A673 (cell line): ENCODE results near the gene PNLIPRP1. TPM values are rescaled to one million over a fixed set of nuclear protein-coding genes. Genes with fewer than 3 reads are reported as not detected.

Experiments
- BruUV-seq: library from RNA; stranded (reverse); fragments of 400-500 nt; replicated peaks from 2 replicates; lab custom pipeline; 2021; lab: Mats Ljungman, UMichigan
- CTCF ChIA-PET: fragments of 300-600 bp; sonication (Branson Sonifier 250); formaldehyde crosslinking; loops from one replicate; lab custom pipeline; 2022; ENCODE audit warnings: antibody characterized with exemption; lab: Charles Lee
- POLR2A ChIA-PET: fragments of 300-600 bp; sonication (Branson Sonifier 250); formaldehyde crosslinking; loops from one replicate; lab custom pipeline; 2022; ENCODE audit warnings: antibody characterized with exemption; ENCODE audit not compliant: low non-redundant PET; lab: Charles Lee
- DNase-seq: peaks from one replicate; pipeline ENCODE4 v3.0.0-alpha.2; 2015; ENCODE audit warnings: low spot score
- H3K27ac ChIP-seq: fragments of 200-600 bp; sonication (generic); 2 replicates; pipeline ENCODE4 v1.5.1; 2016; ENCODE audit warnings: mixed run types, low read depth, mild to moderate bottlenecking, mixed read lengths, antibody characterized with exemption, low read length; ENCODE audit not compliant: poor library complexity, severe bottlenecking
- H3K27me3 ChIP-seq: fragments of 200-600 bp; sonication (generic); replicated peaks from 2 replicates; pipeline ENCODE4 v1.6.1; 2017; ENCODE audit warnings: mixed run types, low read depth, mild to moderate bottlenecking, mixed read lengths, antibody characterized with exemption, low read length; ENCODE audit not compliant: insufficient read depth, poor library complexity
- H3K36me3 ChIP-seq: fragments of 200-600 bp; sonication (generic); 2 replicates; pipeline ENCODE4 v1.6.1; 2016; ENCODE audit warnings: mixed run types, mild to moderate bottlenecking, mixed read lengths, antibody characterized with exemption, low read length; ENCODE audit not compliant: insufficient read depth, poor library complexity, severe bottlenecking
- H3K4me1 ChIP-seq: fragments of 200-600 bp; sonication (generic); 2 replicates; pipeline ENCODE4 v1.6.1; 2017; ENCODE audit warnings: mixed run types, mild to moderate bottlenecking, mixed read lengths, antibody characterized with exemption, low read length; ENCODE audit not compliant: insufficient read depth, poor library complexity, severe bottlenecking
- H3K4me3 ChIP-seq: fragments of 200-600 bp; sonication (generic); 2 replicates; pipeline ENCODE4 v1.5.1; 2016; ENCODE audit warnings: low read depth, mixed run types, mild to moderate bottlenecking, mixed read lengths, low read length; ENCODE audit not compliant: poor library complexity, severe bottlenecking
- H3K9me3 ChIP-seq: fragments of 200-600 bp; sonication (generic); 2 replicates; pipeline ENCODE4 v1.6.1; 2016; ENCODE audit warnings: mixed run types, low read depth, mild to moderate bottlenecking, mixed read lengths, antibody characterized with exemption, low read length; ENCODE audit not compliant: poor library complexity, severe bottlenecking
- EZH2 ChIP-seq: fragments of 200-600 bp; sonication (generic); IDR thresholded peaks from 2 replicates; pipeline ENCODE4 v1.6.1; 2017; ENCODE audit warnings: borderline replicate concordance, low read depth, mild to moderate bottlenecking, mixed read lengths, antibody characterized with exemption, low read length; ENCODE audit not compliant: poor library complexity, severe bottlenecking
- intact Hi-C: fragments of 100-400 bp; cut with micrococcal nuclease; formaldehyde crosslinking; loops from one replicate; pipeline ENCODE4 v1.10.0; 2022; ENCODE audit not compliant: unreplicated experiment
- total RNA-seq: library from RNA; stranded (reverse); gene quantifications from 2 replicates; pipeline ENCODE4 v1.2.3, GENCODE V29; 2021
- TF ChIP-seq, protein P1 (sequence below): fragments of 300-800, 200-600 bp; sonication (generic); conservative IDR thresholded peaks from 2 replicates; pipeline ENCODE4 v1.5.1; 2017; ENCODE audit warnings: low read depth, mild to moderate bottlenecking, antibody characterized with exemption, low read length, moderate library complexity, mixed read lengths

Gene PNLIPRP1
- total RNA-seq, 1 experiment from 2014 or later, result not detected

DNA sequence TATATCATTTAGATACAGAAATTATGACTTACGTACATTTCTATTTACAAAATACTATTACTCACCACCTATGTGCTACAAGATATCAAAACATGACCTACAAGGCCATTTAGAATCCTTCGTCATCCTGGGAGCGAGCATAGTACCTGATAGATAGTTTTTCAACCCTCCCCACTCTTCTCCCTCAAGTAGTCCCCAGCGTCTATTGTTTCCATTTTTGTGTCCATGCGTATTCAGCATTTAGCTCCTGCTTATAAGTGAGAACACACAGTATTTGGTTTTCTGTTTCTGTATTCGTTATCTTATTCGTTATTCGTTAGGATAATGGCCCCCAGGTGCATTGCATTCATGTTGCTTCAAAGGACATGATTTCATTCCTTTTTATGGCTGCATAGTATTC lies 58.1 kb downstream of the PNLIPRP1 start:
- intact Hi-C loops, result no loop called here
- BruUV-seq, result no TSS peak
- CTCF ChIA-PET, result interaction anchor here (0.7 kb wide), 1 partner anchor 57 kb away, joined by 4 read pairs; no protein-coding TSS in a partner anchor
- DNase-seq, result no peak
- Histone ChIP-seq H3K4me3 (no peak overlapping the region), H3K27me3 (peaks cover 36% of the 10 kb centered on the region), H3K36me3 (no peaks in the 10 kb centered on the region), H3K9me3 (no peaks in the 10 kb centered on the region), H3K27ac (no peak overlapping the region), H3K4me1 (no peaks in the 10 kb centered on the region)
- POLR2A ChIA-PET, result no interaction called here
- TF ChIP-seq, protein P1, sequence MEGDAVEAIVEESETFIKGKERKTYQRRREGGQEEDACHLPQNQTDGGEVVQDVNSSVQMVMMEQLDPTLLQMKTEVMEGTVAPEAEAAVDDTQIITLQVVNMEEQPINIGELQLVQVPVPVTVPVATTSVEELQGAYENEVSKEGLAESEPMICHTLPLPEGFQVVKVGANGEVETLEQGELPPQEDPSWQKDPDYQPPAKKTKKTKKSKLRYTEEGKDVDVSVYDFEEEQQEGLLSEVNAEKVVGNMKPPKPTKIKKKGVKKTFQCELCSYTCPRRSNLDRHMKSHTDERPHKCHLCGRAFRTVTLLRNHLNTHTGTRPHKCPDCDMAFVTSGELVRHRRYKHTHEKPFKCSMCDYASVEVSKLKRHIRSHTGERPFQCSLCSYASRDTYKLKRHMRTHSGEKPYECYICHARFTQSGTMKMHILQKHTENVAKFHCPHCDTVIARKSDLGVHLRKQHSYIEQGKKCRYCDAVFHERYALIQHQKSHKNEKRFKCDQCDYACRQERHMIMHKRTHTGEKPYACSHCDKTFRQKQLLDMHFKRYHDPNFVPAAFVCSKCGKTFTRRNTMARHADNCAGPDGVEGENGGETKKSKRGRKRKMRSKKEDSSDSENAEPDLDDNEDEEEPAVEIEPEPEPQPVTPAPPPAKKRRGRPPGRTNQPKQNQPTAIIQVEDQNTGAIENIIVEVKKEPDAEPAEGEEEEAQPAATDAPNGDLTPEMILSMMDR, result no peak

DNA sequence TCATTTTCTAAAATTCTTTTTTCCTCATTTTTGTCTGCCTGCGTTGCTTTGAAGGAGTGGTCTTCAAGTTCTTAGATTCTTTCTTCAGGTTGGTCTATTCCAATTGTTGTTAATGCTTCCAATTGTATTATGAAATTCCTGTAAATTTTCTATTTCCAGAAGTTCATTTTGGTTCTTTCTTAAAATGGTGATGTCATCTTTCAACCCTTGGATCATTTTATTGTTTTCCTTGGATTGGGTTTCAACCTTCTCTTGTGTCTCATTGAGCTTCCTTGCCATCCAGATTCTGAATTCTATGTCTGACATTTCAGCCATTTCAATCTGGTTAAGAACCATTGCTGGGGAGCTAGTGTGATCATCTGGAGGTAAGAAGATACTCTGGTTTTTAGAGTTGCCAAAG lies 63.1 kb downstream of the PNLIPRP1 start:
- TF ChIP-seq, protein P1, result no peak
- TF ChIP-seq EZH2, result no peak
- no peak for DNase-seq
- no TSS peak for BruUV-seq
- Histone ChIP-seq H3K27ac (no peak overlapping the region), H3K27me3 (peaks cover 18% of the 10 kb centered on the region), H3K36me3 (no peaks in the 10 kb centered on the region), H3K4me1 (no peaks in the 10 kb centered on the region), H3K4me3 (no peak overlapping the region), H3K9me3 (no peaks in the 10 kb centered on the region)
- ChIA-PET CTCF (no interaction called here), POLR2A (no interaction called here)
- intact Hi-C loops, result no loop called here

DNA sequence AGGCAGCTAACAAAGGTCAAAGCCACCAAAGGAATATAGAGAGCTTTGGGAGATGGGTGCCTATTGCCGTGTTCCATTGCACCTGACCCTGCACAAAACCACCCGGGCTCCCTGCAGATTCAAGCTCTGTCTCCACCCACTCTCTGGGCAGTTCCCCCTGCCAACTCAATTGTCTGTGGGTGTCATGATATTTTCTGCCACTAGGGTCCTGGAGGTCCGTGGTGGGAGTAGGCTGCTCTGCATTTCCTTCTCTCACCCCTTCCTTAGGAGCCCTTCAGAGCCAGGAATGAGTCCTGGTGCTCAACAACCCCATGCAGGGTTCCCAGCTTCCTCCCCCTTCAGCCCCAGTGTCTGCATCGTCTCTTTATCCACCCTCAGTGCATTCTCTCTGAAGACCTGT lies 64.1 kb downstream of the PNLIPRP1 start:
- TF ChIP-seq EZH2, result no peak
- TF ChIP-seq, protein P1, result peak; percentile 50
- BruUV-seq, result no TSS peak
- Histone ChIP-seq H3K9me3 (no peaks in the 10 kb centered on the region), H3K4me3 (no peak overlapping the region), H3K36me3 (no peaks in the 10 kb centered on the region), H3K4me1 (no peaks in the 10 kb centered on the region), H3K27me3 (peaks cover 18% of the 10 kb centered on the region), H3K27ac (no peak overlapping the region)
- ChIA-PET POLR2A (no interaction called here), CTCF (no interaction called here)
- intact Hi-C loops, result no loop called here
- DNase-seq, result peak; percentile 49
